ENCODE data around the gene NFATC1. TPM values are rescaled to one million over a fixed set of nuclear protein-coding genes. Genes with fewer than 3 reads are reported as not detected.

Gene NFATC1
- total RNA-seq, 6 experiments from 2014 or later: 0.57 to 2.0 (median 0.89) TPM

DNA sequence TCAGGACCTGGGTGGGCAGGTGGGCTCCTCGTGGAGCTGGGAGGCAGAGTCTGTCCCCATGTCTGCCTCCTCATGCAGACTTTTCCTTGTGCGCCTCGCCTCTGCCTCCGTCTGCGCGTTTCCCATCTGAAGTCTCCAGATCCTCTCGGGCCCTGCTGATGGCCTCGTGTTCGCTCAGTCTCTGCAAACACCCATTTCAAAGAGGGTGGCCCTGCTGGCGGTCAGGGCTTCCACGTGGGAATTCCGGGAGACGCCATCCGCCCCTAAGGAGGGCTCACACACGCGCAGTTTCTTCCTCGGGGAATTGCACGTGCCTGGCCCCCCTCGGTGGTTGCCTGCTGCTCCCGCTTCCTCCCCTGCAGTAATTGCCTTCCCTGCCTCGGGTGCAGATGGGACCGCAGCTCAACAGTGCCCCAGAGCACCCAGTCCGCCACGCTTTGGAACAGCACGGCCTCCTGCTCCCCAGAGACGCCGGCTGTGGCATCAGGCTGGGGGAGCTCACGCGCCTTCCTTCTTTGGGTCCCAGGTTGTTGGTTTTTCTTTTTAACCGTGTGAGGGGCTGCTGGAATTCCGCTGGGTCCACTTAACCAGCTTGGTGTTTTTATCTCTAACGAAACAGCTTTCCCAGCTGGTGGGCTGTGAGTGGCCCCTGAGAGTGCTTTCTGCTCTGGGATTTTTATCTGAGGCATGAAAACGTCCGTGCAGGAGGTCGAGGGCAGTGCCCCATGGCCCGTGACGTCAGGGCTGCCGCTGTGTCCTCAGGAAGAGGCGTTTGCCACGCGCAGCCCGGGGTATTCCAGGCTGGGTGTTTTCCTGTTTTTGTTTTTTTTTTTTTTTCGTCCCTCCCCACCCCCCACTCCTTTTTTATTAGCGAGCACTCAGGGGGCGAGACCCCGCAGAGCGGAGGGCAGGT is 16.1 kb downstream of the NFATC1 start:
- H3K4me1 Mint-ChIP-seq (ENCODE audit: low read depth): no peaks in the 10 kb centered on the region
- H3K27me3 Mint-ChIP-seq (ENCODE audit: insufficient read depth): no peaks in the 10 kb centered on the region; the same call in 1 of the 2 replicates
- no peak overlapping the region for H3K4me3 Mint-ChIP-seq
- H3K36me3 Mint-ChIP-seq (ENCODE audit: low read depth): no peaks in the 10 kb centered on the region
- TF ChIP-seq, protein P1, sequence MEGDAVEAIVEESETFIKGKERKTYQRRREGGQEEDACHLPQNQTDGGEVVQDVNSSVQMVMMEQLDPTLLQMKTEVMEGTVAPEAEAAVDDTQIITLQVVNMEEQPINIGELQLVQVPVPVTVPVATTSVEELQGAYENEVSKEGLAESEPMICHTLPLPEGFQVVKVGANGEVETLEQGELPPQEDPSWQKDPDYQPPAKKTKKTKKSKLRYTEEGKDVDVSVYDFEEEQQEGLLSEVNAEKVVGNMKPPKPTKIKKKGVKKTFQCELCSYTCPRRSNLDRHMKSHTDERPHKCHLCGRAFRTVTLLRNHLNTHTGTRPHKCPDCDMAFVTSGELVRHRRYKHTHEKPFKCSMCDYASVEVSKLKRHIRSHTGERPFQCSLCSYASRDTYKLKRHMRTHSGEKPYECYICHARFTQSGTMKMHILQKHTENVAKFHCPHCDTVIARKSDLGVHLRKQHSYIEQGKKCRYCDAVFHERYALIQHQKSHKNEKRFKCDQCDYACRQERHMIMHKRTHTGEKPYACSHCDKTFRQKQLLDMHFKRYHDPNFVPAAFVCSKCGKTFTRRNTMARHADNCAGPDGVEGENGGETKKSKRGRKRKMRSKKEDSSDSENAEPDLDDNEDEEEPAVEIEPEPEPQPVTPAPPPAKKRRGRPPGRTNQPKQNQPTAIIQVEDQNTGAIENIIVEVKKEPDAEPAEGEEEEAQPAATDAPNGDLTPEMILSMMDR (IDR thresholded peaks at IDR 0.05): no peak
- peaks cover 9% of the 10 kb centered on the region; the same call in 1 of the 2 replicates for H3K9me3 Mint-ChIP-seq
- DNase-seq: no peak
- no peak overlapping the region for H3K27ac Mint-ChIP-seq

DNA sequence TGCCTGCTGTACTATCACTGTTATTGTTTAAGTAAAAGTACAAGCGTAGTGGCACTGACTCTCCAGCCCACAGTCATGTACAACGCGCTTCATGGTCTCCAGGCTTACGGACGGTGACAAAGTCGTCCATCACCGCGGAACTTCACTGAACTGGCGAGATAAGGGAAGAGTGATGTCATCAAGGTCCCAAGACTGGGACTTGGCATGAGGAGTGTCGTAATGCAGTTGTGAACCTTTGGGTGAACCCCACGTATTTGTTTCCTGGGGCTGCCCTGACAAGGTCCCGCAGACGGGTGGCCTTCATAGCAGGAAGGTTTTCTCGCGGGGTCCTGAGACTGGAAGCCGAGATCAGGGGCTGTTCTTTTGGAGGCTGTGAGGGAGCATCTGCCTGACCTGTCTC is 17.3 kb downstream of the NFATC1 start:
- Mint-ChIP-seq H3K4me3 (no peak overlapping the region), H3K27ac (no peak overlapping the region), H3K9me3 (peaks cover 9% of the 10 kb centered on the region; the same call in 1 of the 2 replicates), H3K4me1 (ENCODE audit: low read depth) (no peaks in the 10 kb centered on the region), H3K27me3 (ENCODE audit: insufficient read depth) (no peaks in the 10 kb centered on the region; the same call in 1 of the 2 replicates), H3K36me3 (ENCODE audit: low read depth) (no peaks in the 10 kb centered on the region)
- no peak for DNase-seq
- TF ChIP-seq, protein P1 (IDR thresholded peaks at IDR 0.05): no peak

DNA sequence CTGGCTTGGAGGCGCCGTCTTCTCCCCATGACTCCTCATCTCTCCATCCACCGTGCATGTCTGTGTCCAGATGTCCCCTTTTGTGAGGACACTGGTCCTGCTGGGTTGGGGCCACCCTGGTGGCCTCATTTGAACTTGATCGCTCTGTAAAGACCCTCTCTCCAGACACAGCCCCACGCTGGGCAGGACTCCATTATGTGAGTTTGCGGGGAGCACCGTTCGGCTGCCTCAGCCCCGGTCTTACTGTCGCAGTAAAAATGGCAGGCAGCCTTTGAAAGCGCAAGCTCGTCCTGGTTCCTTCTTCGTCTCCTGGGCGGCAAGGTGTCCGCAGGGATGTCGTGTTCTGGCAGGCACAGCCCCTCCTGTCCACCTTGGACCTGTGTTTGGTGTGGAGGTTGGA is 17.7 kb downstream of the NFATC1 start:
- no peak overlapping the region for H3K4me3 Mint-ChIP-seq
- DNase-seq: no peak
- H3K27me3 Mint-ChIP-seq (ENCODE audit: insufficient read depth): no peaks in the 10 kb centered on the region; the same call in 1 of the 2 replicates
- TF ChIP-seq, protein P1 (IDR thresholded peaks at IDR 0.05): no peak
- H3K4me1 Mint-ChIP-seq (ENCODE audit: low read depth): no peaks in the 10 kb centered on the region
- H3K27ac Mint-ChIP-seq: no peak overlapping the region
- peaks cover 9% of the 10 kb centered on the region; the same call in 1 of the 2 replicates for H3K9me3 Mint-ChIP-seq
- H3K36me3 Mint-ChIP-seq (ENCODE audit: low read depth): no peaks in the 10 kb centered on the region

DNA sequence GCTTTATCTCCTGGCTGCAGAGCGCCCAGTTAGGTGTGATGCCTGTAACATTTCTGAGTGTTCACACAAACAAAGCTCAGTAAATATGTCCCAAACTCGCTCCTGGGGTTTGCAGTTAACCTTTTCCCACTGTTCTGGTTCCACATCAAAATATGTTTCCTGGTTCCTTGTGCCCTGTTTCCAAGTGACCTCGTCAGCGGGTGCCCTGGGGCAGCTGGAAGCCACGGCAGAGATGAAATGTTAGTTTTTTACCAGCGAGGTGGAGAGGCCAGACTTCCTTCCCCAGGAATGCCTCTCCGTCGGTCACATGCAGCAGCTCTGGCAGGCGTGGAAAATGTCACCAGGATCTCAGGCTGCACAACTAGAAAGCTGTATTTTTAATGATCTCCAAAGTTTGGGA is 18.2 kb downstream of the NFATC1 start:
- H3K4me1 Mint-ChIP-seq (ENCODE audit: low read depth): no peaks in the 10 kb centered on the region
- peaks cover 9% of the 10 kb centered on the region; the same call in 1 of the 2 replicates for H3K9me3 Mint-ChIP-seq
- H3K36me3 Mint-ChIP-seq (ENCODE audit: low read depth): no peaks in the 10 kb centered on the region
- H3K27ac Mint-ChIP-seq: no peak overlapping the region
- no peak for DNase-seq
- H3K4me3 Mint-ChIP-seq: no peak overlapping the region
- H3K27me3 Mint-ChIP-seq (ENCODE audit: insufficient read depth): no peaks in the 10 kb centered on the region; the same call in 1 of the 2 replicates
- TF ChIP-seq, protein P1 (IDR thresholded peaks at IDR 0.05): no peak

DNA sequence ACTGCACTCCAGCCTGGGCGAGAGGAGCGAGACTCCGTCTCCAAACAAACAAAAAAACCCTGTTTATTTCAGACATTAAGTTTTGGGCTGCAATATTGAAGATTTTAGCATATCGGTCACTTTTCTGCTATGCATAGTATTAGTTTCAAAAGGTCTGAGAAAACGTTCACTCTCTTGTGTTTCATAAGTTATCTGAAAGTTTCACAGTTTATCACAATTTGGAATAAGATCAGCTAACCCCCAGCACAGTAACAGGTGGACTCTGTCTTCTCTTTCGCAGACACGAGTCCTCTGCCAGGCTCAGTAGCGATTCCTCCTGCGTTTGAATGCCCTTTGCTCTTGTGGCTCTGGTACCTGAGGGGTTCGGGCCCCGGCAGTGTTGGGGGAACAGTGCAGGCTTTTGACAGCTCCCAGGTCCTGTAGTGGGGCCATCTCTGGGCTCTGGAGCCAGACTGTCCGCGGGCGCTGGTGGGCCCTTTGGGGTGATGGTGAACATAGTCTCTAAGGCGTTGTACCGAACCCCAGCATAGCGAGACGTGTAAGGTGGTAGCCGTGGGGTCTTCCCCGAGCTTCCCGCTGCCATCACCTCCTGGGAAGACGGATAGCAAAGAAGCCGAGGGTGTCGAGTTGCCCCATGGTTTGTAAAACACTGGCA is 20.4 kb downstream of the NFATC1 start:
- no peaks in the 10 kb centered on the region for H3K4me1 Mint-ChIP-seq (ENCODE audit: low read depth)
- peaks cover 4% of the 10 kb centered on the region; the same call in 1 of the 2 replicates for H3K36me3 Mint-ChIP-seq (ENCODE audit: low read depth)
- TF ChIP-seq, protein P1 (IDR thresholded peaks at IDR 0.05): no peak
- H3K27ac Mint-ChIP-seq: no peak overlapping the region
- peaks cover 18% of the 10 kb centered on the region; the same call in 1 of the 2 replicates for H3K9me3 Mint-ChIP-seq
- H3K4me3 Mint-ChIP-seq: no peak overlapping the region
- DNase-seq: no peak
- H3K27me3 Mint-ChIP-seq (ENCODE audit: insufficient read depth): peaks cover 3% of the 10 kb centered on the region; the same call in 1 of the 2 replicates

Data from HFFc6 (cell line).